NCI-H69 (cell line): ENCODE data around the gene DOK6.
A peak's percentile ranks its signal among the peaks of the same experiment; 100 is the strongest.

Experiments used
- DNase-seq: peaks from one replicate; lab custom pipeline; 2025; lab: John Stamatoyannopoulos, UW

Gene DOK6

GRCh38 chr18:69435000-69435399 lies 34.3 kb downstream of the DOK6 start:
- no peak for DNase-seq

GRCh38 chr18:69444221-69444620 lies 43.5 kb downstream of the DOK6 start:
- no peak for DNase-seq

GRCh38 chr18:69447886-69448285 lies 47.2 kb downstream of the DOK6 start:
- DNase-seq: no peak

- no peak for DNase-seq
These were observed 54.4 kb downstream of the DOK6 start for GRCh38 chr18:69455125-69455524.

- peak; percentile 86 for DNase-seq
These were observed 68.8 kb downstream of the DOK6 start for GRCh38 chr18:69469444-69469919.

- DNase-seq: no peak
These were observed 79.8 kb downstream of the DOK6 start for GRCh38 chr18:69480460-69480859.

GRCh38 chr18:69483574-69483973 lies 82.9 kb downstream of the DOK6 start:
- DNase-seq: no peak

- DNase-seq: no peak
These were observed 84.2 kb downstream of the DOK6 start for GRCh38 chr18:69484699-69485396.

GRCh38 chr18:69487488-69488394 lies 87.1 kb downstream of the DOK6 start:
- DNase-seq: no peak

GRCh38 chr18:69490072-69490471 lies 89.4 kb downstream of the DOK6 start:
- no peak for DNase-seq

GRCh38 chr18:69490813-69491212 lies 90.1 kb downstream of the DOK6 start:
- DNase-seq: no peak

- DNase-seq: no peak
These were observed 90.9 kb downstream of the DOK6 start for GRCh38 chr18:69491576-69491975.

- DNase-seq: no peak
These were observed 92.2 kb downstream of the DOK6 start for GRCh38 chr18:69492861-69493260.

- peak; percentile 29 for DNase-seq
These were observed 94.2 kb downstream of the DOK6 start for GRCh38 chr18:69494841-69495240.

GRCh38 chr18:69495338-69495737 lies 94.7 kb downstream of the DOK6 start:
- no peak for DNase-seq

- no peak for DNase-seq
These were observed 95.3 kb downstream of the DOK6 start for GRCh38 chr18:69495841-69496533.

GRCh38 chr18:69518989-69519388 lies 118.3 kb downstream of the DOK6 start:
- DNase-seq: no peak

GRCh38 chr18:69523582-69523981 lies 122.9 kb downstream of the DOK6 start:
- DNase-seq: no peak

GRCh38 chr18:69528435-69528834 lies 127.7 kb downstream of the DOK6 start:
- DNase-seq: no peak

- DNase-seq: no peak
These were observed 128.5 kb downstream of the DOK6 start for GRCh38 chr18:69529151-69529550.

GRCh38 chr18:69531973-69532372 lies 131.3 kb downstream of the DOK6 start:
- no peak for DNase-seq

- DNase-seq: no peak
These were observed 136.5 kb downstream of the DOK6 start for GRCh38 chr18:69537183-69537582.

- no peak for DNase-seq
These were observed 138.2 kb downstream of the DOK6 start for GRCh38 chr18:69538849-69539248.
